AG04449 (cell line): ENCODE data around the gene DENND4B.

Experiments
- CTCF ChIA-PET: fragments of 350-600 bp; formaldehyde crosslinking; extraction: SDS; loops from one replicate; lab custom pipeline; 2021; ENCODE audit warnings: antibody characterized with exemption; lab: Yijun Ruan, JAX
- POLR2A ChIA-PET: fragments of 400-600, 350-600 bp; formaldehyde crosslinking; extraction: SDS; loops from one replicate; lab custom pipeline; 2020; ENCODE audit warnings: antibody characterized with exemption, inconsistent platforms; lab: Yijun Ruan, JAX
- DNase-seq: peaks from one replicate; pipeline ENCODE4 v3.0.0-alpha.2; 2010; ENCODE audit warnings: low read depth, low spot score
- H3K4me3 ChIP-seq: 2 replicates; pipeline ENCODE4 v1.5.1; 2011; ENCODE audit warnings: low read depth, mild to moderate bottlenecking, control low read depth, low read length
- TF ChIP-seq, protein P1 (sequence below): IDR thresholded peaks from one replicate; pipeline ENCODE4 v1.5.1; 2011; ENCODE audit warnings: mild to moderate bottlenecking, moderate library complexity, low read length, control low read depth, inconsistent platforms; ENCODE audit not compliant: insufficient read depth; ENCODE audit errors: missing control alignments

DENND4B gene

DNA sequence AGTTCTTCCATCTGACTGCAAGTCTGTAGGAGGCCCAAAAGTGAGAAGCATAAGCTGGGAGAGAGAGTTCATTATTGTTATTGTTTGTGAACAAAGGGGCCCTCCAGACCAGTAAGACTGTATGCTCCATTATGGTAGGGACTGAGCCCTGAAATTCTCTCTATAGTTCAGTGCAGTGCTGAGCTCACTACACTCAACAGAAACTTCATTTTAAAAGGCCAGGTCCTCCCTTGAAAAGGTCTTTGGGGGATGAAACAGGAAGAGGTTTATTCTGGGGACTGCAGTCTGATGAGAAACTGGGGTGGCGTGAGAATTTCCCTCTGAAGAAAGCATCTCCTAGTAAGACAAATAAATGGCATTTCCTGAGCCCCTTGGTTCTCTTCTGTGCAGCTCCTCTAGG lies 18.3 kb downstream of the DENND4B start:
- DNase-seq = no peak
- no peak overlapping the region for H3K4me3 ChIP-seq
- POLR2A ChIA-PET = interaction anchor here (1.1 kb wide), 1 partner anchor 13 kb away, joined by 5 read pairs; no protein-coding TSS in a partner anchor
- CTCF ChIA-PET = interaction anchor here (1.3 to 3.3 kb wide), 4 partner anchors 12 to 58 kb away, joined by 3 to 25 read pairs (median 6); partner anchors contain the start of genes DENND4B and RAB13
- TF ChIP-seq, protein P1, sequence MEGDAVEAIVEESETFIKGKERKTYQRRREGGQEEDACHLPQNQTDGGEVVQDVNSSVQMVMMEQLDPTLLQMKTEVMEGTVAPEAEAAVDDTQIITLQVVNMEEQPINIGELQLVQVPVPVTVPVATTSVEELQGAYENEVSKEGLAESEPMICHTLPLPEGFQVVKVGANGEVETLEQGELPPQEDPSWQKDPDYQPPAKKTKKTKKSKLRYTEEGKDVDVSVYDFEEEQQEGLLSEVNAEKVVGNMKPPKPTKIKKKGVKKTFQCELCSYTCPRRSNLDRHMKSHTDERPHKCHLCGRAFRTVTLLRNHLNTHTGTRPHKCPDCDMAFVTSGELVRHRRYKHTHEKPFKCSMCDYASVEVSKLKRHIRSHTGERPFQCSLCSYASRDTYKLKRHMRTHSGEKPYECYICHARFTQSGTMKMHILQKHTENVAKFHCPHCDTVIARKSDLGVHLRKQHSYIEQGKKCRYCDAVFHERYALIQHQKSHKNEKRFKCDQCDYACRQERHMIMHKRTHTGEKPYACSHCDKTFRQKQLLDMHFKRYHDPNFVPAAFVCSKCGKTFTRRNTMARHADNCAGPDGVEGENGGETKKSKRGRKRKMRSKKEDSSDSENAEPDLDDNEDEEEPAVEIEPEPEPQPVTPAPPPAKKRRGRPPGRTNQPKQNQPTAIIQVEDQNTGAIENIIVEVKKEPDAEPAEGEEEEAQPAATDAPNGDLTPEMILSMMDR = no peak

DNA sequence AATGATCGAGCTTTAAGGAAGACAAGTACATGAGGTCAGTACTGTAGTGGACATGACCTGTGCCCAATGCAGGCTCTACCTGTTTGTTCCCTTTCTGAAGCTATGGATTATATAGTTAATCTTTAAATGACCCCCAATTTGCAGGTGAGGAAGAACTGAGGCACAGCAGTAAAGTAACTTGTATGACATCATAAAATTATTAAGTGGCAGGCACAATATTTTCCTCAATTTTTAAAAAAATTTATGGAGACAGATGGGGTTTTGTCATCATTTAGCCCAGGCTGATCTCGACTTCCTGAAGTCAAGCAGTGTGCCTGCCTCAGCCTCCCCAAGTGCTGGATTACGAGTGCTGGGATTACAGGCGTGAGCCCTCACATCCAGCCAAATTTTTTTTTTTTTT lies 20.1 kb downstream of the DENND4B start:
- ChIA-PET CTCF (interaction anchor here (1.1 kb wide), 2 partner anchors 20 to 60 kb away, joined by 3 to 5 read pairs; partner anchors contain the start of genes DENND4B and RAB13), POLR2A (no interaction called here)
- H3K4me3 ChIP-seq = no peak overlapping the region
- DNase-seq = no peak
- TF ChIP-seq, protein P1 = no peak

DNA sequence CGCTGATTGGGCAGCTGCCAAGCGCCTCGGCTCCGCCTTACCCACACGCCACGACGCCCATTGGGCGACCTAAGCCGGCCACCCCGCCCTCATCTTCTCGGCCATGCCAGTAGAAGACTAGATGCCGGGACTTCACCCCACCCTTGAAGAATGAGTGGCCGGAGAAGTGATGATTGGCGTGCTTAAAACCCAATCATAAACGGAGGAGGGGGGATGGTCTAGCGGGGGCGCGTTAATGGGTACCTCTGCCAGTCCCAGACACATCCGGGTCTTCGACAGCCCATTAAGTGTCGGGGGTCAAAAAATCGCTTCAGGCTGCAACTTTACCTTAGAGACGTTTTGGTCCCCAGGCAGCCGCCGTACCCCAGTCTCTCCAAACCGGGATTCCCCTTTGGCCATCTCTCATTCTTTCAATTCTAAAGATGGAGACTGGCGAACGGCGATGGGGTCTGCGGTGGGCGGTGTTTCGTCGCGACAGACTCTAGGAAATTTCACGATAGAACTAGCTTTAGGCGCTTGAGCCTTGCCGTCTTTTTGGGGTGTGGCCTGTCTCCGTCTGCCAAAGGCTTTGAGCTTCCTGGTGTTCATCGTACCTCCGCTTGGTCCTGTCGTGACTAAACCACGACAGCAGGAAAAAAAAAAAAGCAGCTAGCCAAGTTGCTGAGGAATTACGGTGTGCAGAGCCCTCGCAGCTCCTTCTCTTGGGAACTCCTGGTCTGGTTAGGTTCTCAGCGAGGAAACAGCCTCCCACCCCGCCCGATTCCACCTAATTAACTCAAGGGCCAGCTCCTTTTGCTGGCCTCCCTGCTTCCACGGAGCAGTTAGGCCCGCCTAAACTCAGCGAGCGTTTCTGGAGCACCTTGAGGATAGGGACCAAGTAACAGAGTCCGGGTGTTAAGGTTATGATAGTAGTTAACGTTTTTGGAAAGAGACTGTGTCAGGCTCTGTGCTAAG lies 23.3 kb downstream of the DENND4B start, which contains the start of gene GATAD2B:
Gene GATAD2B, minus strand, starts transcription at position 1 of the 954 bp plus-strand sequence. CDS start 94,625 bp downstream, outside the sequence.
- DNase-seq = peak; percentile 100
- ChIA-PET CTCF (interaction anchor here (0.7 to 6.4 kb wide), 7 partner anchors 9 to 107 kb away, joined by 3 to 34 read pairs (median 3); partner anchors contain the start of gene DENND4B), POLR2A (interaction anchor here (0.6 to 2.3 kb wide), 7 partner anchors 17 to 406 kb away, joined by 3 to 13 read pairs (median 5); partner anchors contain the start of genes CRTC2, DENND4B, JTB and RAB13)
- peak within 1 kb of the TSS; percentile 96 for H3K4me3 ChIP-seq
- TF ChIP-seq, protein P1 = no peak

DNA sequence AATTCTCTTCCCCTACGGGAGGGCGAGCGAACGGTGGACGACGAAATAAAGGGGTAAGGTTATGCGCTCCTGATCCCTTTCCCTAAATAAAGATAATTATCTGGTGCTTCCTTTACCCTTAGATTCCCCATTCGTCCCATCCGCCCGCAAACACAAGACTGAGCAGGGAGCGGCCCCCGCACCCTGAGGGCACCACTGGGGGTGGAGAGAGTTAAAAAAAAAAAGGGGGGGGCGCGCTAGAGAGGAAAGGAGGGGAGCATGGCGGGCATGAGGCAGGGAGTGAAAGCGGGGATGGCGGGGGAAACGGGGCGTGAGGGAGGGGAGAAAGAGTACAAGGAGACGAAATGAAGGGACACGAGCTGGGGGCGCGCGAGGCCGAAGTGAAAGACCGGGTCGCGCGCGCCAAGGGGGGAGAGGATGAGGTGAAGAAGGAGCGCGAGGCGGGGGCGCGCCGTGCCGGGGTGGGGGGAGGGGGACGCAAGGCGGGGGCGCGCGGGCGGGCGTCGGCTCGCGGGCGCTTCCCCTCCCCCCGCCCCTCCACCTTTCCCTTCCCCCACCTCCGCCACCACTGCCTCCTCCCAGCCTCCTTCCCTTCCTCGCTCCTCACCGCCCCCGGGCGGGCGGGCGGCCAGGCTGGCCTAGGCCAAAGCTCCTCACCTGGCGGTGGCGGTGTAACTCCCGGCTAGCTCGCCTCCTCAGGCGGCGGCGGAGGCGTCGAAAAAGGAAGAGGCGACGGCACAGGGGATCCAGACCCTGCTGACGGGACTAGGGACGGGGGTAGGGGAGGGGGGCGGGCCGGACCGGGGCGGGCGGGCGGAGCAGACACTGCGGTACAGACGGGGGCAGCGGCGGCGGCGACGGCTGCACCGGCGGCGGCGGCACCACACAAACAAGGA lies 24.2 kb downstream of the DENND4B start:
- POLR2A ChIA-PET = interaction anchor here (1.0 to 2.3 kb wide), 5 partner anchors 18 to 63 kb away, joined by 3 to 13 read pairs (median 5); partner anchors contain the start of genes CRTC2, DENND4B, JTB and RAB13
- no peak for DNase-seq
- H3K4me3 ChIP-seq = peak overlapping the region; percentile 96
- CTCF ChIA-PET = interaction anchor here (0.9 to 6.4 kb wide), 5 partner anchors 11 to 126 kb away, joined by 3 to 34 read pairs (median 4); partner anchors contain the start of gene DENND4B
- TF ChIP-seq, protein P1 = peak; percentile 10

DNA sequence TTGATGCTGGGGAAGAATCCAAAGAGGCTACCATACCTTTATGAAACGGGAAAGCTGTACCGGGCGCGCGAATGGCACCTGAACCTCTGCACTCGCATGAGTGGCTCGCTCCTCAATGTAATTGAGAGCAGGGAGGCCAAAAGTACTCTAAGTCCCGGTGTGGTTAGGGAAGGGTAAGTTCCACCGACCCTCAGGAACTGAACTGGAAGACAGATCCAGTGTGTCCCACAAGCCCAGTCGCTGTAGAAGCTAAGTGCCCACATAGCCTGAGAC lies 24.8 kb downstream of the DENND4B start:
- DNase-seq = no peak
- H3K4me3 ChIP-seq = peak overlapping the region; percentile 96
- CTCF ChIA-PET = interaction anchor here (0.9 to 6.4 kb wide), 7 partner anchors 11 to 125 kb away, joined by 3 to 34 read pairs (median 4); partner anchors contain the start of gene DENND4B
- POLR2A ChIA-PET = interaction anchor here (1.1 to 2.3 kb wide), 2 partner anchors 24 to 46 kb away, joined by 4 to 13 read pairs; partner anchors contain the start of gene DENND4B
- TF ChIP-seq, protein P1 = no peak
